GM19035 (cell line): ENCODE results near the gene SCD.
"Not testable (repeated sequence)": the region's sequence is repeated elsewhere in the genome, so short reads cannot be mapped to it uniquely, and the experiment has no call there.

Experiments used
- ATAC-seq: cut with Tn5 transposase; IDR thresholded peaks from one replicate; pipeline ENCODE4 v1.9.1; 2021; ENCODE audit not compliant: unreplicated experiment

SCD gene

GRCh38 chr10:100359529-100360150 lies 12.6 kb downstream of the SCD start:
- ATAC-seq = no peak

- ATAC-seq = no peak
Observed at GRCh38 chr10:100360234-100360633, 13.2 kb downstream of the SCD start.

- no peak for ATAC-seq
Observed at GRCh38 chr10:100362570-100363496, 15.8 kb downstream of the SCD start.

GRCh38 chr10:100364175-100364574 lies 17.1 kb downstream of the SCD start:
- no peak for ATAC-seq

- no peak for ATAC-seq
Observed at GRCh38 chr10:100364735-100365391, 17.8 kb downstream of the SCD start.

GRCh38 chr10:100368721-100369120 lies 21.7 kb downstream of the SCD start:
- ATAC-seq = no peak

DNA sequence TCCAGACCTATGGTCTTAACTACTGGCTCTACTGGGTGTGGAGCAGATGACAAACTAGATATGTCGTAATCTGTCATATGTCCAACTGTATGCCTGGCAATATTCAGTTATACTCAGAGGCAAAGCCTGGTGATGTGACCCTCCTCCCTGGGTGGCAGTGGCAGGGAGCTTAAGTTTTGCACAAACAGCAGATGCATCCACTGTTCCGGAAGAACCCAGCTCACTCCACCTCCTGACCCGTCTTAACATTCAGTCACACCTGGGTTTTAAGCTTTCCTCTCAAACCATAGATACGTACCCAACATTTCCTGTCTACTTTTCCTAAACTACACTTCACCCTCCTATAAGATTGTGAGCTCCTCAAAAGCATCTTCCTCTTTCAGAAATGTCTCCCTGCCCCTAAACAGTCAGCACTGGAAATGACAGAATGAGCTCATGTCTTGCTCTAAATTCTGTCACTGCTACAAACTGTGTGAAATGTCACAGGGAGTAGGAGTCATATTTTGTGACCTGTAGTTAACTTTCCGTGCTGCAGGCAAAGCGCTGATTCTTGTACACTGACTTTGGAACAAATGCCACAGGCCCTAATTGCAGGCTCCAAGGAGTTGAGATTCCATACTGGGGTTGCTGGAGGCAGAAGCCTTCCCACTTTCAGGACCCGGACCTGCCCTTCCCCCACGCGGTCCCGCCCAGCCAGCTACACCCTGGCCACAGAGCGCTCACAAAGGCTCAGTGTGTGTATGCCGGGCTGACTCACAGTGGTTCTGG lies 23.9 kb downstream of the SCD start:
- ATAC-seq = no peak

DNA sequence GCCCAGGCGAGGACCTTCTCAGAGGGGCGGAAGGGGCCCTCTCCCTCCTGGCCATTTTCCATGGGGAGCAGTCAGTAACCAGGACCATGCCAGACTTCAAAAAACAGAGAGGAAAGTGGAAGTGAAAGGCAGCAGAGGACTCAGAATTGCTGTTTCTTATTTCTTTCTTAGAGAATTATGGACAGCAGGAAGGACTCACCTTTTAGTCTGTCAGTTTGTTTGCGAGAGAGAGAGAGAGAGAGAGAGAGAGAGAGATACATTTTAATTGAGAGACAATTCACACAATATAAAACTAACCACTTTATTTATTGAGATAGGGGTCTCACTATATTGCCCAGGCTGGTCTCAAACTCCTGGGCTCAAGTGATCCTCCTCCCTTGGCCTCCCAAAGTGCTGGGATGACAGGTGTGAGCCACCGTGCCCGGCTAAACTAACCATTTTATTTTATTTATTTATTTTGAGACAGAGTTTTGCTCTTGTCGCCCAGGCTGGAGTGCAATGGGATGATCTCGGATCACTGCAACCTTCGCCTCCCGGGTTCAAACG lies 24.5 kb downstream of the SCD start:
- ATAC-seq = no peak

- ATAC-seq = no peak
Observed at GRCh38 chr10:100372415-100373297, 25.6 kb downstream of the SCD start.

DNA sequence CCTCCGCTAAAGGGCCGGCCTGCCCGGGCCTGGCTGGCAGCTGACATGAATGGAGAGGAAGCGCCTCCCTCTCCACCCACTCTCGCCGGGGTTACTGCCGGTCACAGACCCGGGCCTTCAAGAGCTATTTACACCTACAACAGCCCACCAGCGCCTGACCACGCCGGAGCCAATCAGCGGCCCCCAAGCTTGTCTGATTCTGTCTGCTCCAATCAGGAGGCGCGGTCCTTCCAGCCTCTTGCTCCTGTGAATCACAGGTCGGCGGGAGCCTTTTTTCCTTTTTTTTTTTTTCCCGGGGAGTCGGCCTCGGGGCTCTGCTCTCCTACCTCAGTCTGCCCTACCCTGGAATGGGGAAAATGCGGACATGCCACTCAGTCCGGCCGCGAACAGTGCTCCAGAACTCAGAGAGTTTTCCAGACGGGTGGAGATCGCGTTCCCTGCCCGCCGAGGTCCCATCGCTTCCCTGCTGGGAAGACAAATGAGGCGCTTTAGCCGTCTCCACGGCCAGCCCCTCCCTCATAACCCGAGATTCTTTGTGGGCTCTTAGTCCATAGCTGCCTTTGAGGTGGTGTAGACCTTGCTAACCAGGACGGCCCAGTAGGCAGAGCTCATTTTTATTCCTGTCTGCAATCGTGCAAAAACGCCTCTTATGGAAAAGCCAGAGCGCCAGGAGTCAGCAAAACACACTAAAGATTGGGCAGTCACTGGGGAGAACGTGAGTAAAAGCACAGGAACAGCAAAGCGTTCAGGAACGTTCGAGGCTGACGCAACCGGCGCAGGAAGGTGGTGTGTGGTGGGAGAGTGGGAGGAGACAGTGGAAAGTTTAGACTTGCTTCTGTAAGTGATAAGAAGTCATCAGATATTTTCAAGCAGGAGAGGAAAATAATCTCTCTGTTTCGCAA lies 26.5 kb downstream of the SCD start:
- ATAC-seq = peak; percentile 96

DNA sequence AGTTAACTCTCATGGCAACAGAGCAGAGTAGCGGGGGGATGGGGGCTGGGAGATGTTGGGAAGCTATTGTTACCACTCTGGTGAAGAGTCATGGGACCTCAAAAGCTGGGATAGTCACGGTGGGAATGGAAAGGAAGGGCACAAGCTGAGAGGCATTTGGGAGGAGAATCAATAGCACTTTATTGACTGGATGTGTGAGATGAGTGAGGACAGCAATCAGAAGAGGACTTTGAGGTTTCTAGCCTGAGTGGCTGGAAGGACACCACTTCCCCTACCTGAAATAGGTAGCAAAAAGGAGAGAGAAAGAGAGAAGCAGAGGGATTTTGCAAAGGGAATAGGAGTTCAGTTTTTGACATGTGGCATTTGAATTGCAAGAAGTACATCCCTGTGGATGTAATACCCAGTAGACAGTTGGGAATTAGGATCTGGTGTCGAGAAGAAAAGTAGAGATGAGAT lies 27.2 kb downstream of the SCD start:
- no peak for ATAC-seq

GRCh38 chr10:100374677-100375353 lies 27.8 kb downstream of the SCD start:
- ATAC-seq = not testable (repeated sequence)

DNA sequence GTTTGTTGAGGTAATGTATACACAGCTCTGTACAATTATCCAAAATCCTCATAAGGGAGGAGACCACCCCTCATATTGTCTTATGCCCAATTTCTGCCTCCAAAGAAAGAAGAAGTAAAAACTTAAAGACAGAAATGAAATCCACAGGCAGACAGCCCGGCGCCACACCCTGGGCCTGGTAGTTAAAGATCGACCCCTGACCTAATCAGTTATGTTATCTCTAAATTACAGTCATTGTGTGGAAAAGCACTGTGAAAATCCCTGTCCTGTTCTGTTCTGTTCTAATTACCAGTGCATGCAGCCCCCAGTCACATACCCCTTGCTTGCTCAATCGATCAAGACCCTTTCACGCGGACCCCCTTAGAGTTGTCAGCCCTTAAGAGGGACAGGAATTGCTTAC lies 29.6 kb downstream of the SCD start:
- not testable (repeated sequence) for ATAC-seq

DNA sequence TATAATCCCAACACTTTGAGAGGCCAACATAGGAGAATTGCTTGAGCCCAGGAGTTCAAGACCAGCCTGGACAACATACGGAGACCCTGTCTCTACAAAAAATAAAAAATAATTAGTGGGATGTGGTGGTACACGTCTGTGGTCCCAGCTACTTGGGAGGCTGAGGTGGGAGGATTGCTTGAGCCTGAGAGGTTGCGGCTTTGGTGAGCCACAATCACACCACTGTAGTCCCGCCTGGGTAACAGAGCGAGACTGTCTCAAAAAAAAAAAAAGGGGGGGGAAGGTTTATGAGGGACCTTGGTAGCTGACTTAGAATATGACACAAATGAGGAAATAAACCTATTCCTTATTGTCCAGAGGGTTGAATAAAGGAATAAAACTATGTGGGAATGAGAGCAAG lies 30.8 kb downstream of the SCD start:
- ATAC-seq = no peak

DNA sequence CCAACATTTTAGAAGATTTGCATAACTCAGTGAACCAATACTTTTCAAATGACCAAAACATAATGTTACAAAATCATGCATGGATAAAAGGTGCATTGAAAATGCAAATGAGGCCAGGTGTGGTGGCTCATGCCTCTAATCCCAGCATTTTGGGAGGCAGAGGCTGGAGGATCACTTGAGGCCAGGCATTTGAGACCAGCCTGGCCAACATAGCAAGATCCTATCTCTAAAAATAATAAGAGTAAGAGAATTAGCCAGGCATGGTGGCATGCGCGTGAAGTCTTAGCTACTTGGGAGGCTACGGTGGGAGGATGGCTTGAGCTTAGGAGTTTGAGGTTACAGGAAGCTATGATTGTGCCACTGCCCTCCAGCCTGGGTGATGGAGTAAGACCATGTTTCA lies 33.4 kb downstream of the SCD start:
- no peak for ATAC-seq

GRCh38 chr10:100382553-100382952 lies 35.5 kb downstream of the SCD start:
- no peak for ATAC-seq

DNA sequence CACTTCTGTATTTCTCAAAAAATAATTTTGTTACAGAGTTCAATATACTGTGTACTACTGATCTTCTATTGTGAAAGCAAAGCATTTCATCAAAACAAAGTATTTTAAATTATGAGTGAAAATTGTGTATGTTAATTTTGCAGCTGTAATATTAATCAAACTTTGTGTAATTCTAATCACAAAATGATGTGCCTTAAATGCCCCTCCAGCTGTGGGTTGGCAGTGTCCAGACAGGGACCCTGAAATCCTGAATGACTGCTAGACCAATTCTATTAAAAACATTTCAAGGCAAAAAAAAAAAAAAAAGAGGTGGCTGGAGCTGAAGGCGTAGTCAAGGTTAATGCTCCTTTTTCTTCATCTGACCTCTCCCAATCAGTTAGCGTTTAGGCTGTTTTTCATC lies 36.2 kb downstream of the SCD start:
- no peak for ATAC-seq
